Stimulated activated CD8-positive, alpha-beta memory T cell treated with anti-CD3 and anti-CD28 coated beads, Interleukin-4, amount 100 ng/mL, for 48 hours (primary cell): ENCODE data around the gene KHSRP.

ENCODE experiments used
- DNase-seq: peaks from one replicate; pipeline ENCODE4 v3.0.0-alpha.2; 2020

KHSRP gene

DNA sequence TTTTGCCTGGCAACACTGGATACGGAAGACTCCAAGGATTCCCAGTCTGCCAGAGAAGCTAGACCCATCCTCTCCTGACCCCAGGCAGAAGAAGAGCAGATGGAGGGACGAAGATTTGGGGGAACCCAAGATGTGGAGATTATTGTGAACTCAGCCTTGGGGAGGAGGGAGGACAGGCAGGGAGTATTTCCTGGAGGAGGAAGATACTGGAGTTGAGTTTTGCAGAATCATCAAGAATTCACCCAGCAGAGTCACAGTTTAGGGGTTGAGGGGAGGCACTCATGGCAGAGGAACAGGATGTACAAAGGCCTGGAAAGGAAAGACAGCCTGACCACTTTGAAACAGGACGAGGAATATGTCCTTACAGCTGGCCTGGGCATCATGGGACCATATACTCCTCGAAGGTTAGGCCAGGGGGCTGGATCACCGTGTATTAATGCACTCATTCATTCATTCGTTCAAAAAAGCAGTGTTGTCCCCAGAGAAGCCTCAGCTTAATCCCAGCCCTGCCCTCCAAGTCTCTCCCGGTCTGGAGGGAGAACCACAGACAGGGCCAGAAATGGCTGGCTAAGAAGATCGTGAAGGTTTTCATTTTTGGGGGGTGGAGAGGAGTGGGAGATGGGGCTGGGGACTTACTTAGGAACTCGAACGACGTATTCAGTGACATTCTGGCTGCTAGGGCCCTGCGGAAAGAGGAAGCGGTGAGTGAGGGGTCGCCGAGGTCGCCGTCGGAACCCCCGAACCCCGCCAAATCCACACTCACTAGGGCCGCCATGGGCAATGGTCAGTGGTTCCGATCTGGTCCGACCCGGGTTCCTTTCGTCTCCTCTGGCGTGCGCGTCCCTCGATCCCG lies 32.2 kb downstream of the KHSRP start:
- DNase-seq = no peak

DNA sequence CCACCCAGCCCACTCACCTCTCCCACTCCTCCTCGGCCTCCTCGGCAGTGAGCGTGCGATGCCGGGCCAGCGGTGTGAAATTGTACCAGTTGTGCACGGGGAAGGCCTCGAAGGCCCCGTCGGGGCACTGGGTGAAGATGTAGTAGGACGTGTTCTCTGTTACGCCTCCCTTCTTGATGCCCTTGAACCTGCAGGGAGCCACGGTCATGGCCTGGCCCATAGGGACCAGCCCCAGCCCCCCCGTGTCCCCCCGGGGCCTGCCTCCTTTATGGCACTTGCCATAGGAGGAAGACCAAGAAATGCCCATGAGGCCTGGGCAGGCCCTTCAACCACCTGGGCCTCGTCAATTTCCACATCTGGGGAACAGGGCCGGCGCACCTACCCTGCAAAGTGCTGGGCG lies 37.2 kb downstream of the KHSRP start:
- DNase-seq = no peak

GRCh38 chr19:6384381-6384780 lies 40.2 kb downstream of the KHSRP start:
- DNase-seq = no peak

DNA sequence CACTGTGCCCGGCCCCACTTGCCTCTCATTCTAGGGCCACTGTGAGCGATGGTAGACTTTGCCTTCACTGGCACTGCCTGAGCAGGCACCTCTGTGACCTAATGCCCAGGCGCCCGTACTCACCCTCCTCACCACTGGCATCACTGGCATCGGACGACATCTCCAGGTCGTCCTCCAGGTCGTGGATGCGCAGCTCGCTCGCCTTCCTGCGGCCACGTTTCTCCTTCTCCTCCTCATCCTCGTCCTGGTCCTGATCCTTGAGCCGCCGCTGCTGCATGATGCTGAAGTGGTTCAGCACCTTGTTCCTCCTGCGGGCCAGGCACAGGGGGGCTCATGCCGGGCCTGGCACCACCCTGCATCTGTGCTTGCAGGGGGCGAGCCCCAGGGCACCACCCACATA lies 41.4 kb downstream of the KHSRP start:
- DNase-seq = no peak

DNA sequence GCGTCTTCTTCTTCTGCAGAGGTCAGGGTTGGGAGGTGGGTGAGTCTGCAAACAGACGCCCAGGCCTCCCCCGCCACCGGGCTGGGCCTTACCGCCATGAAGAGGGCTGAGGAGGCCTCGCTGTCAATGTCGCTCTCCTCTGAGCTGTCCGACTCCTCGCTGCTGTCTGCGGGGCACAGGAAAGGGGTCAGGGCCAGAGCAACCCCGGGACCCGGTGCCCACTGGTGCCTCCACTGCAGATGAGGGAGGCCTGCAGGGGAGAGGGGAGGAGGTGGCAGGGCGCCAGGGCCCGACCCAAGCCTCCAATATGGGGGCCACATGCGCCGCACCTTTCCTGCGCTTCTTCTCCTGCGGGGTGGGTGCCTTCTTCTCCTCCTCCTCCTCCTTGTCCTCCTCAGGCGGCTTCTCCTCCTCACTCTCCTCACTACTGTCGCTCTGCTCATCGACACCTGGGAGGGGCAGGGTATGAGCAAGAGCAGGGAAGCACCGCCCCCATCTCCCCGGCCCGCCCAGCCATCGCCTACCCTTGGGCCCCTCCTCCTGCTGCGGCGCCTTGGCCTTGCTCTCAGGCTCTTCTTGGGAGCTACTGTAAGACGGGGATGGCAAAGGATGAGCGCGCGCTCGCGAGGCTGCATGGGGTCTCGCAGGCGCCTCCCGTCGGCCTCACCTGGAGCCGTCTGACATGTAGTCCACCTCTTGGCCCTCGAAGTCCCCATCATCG lies 43.4 kb downstream of the KHSRP start:
- DNase-seq = no peak

DNA sequence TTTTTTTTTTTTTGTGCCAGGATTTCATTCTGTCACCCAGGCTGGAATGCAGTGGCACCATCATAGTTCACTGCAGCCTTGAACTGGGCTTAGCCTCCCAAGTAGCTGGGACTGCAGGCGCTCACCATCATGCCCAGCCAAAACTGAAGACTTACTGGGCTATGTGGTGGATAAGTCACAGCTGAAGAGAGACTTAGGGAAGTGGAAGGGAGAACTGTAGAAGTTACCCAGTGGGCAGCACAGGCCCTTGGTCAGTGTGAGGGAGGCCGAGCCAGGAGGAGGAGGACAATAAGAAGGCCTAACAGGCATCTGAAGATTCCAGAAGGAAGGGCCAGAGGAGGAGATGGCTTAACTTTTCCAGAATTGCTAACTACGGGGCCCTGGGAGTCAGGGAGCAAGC lies 44.9 kb downstream of the KHSRP start:
- DNase-seq = no peak

- no peak for DNase-seq
Measured at GRCh38 chr19:6378486-6378885, 46.1 kb downstream of the KHSRP start.

DNA sequence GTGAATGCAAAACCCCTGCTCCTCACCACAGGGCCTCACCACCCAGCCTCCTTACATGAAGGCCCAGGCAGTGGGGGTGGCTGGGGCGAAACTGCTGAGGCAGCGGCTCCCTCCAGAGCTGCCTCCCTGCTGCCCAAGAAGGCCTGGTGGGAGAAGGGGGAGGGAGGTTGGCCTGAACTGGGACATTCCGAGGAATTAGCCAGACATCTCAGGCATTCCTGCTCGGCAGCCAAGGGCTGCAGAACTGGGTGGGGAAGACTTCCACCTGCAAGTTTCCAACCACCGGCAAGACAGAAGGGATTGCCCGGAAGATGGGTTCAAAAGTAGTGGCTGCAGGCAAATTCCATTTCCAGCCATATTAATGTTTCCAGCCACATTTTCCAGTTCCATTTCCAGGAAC lies 46.6 kb downstream of the KHSRP start:
- DNase-seq = no peak

DNA sequence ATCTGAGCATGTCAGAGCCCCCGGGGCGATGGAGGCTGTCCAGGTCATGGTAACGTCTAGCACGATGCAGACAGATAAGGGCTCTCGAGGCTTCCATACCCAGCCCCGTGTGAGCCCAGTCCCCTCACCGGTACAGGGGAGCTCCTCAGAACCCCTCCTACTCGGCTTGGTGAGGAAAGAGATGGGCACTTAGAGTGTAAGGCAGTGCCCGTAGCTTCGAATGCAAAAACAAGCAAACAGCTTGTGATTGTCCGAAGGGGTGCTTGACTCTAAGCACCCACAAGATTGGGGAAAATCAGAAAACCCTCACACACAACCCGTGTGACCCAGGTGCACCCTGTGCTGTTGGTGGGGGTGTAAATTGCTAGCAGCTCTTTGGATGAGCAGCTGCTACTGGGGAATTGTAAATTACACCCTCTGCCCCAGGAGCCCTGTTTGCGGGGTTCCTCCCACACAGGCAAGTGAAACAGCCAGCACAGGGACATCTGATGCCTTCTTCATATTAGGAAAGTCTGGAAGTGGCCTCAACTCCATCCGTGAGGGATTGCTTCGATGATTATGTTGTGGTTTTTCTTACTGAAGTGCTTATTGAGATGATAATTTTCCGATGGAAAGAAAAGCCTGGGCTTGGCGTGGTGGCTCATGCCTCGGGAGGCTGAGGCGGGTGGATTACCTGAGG lies 48.0 kb downstream of the KHSRP start:
- no peak for DNase-seq

DNA sequence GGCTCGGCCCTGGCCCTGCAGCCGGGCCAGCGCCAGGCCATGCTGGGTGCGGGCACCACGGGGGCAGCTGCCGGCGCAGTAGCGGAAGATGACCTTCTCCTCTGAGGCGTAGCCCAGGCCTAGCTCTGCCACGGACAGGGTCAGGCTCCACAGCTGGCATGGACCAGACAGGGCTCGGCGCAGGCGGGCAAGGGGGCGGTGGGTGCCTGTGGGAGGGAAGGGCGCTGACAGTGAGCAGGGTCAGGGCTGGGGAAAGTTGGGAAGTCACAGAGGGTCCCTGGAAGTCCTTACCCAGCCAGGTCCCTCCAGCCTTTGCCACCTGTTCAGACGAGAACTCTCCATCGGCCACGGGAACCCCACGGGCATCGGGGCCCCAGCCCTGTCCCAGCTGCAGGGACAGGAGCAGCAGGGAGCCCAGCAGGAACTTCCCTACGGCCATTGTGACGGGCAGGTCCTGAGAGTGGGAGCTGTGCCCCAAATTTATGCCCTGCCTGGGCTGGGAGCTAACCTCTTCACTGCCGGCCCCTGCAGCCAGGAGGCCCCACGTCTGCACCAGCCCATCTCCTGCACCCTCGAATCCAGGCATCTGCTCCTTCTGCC lies 49.1 kb downstream of the KHSRP start, which contains the start of gene PSPN:
Gene PSPN (minus strand): TSS at position 523 of the 600 bp plus-strand sequence. CDS start 84 bp downstream, at position 439.
- DNase-seq = no peak

GRCh38 chr19:6374711-6375410 lies 49.8 kb downstream of the KHSRP start:
- no peak for DNase-seq

- no peak for DNase-seq
Measured at GRCh38 chr19:6374161-6374709, 50.4 kb downstream of the KHSRP start.

DNA sequence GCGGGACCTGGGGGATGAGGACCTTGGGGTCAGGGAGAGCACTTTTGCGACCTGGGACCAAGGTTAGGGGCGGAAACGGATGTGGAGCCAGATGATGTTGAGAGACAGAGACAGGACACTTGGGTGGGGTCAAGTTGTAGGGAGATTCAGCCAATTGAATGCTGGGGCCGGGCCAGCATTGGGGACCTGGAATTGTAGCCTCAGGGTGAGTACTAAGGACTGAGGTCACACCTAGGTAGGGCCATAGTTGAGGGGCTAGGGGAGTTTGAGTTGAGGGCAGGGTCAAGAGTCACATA lies 50.9 kb downstream of the KHSRP start:
- DNase-seq = no peak

DNA sequence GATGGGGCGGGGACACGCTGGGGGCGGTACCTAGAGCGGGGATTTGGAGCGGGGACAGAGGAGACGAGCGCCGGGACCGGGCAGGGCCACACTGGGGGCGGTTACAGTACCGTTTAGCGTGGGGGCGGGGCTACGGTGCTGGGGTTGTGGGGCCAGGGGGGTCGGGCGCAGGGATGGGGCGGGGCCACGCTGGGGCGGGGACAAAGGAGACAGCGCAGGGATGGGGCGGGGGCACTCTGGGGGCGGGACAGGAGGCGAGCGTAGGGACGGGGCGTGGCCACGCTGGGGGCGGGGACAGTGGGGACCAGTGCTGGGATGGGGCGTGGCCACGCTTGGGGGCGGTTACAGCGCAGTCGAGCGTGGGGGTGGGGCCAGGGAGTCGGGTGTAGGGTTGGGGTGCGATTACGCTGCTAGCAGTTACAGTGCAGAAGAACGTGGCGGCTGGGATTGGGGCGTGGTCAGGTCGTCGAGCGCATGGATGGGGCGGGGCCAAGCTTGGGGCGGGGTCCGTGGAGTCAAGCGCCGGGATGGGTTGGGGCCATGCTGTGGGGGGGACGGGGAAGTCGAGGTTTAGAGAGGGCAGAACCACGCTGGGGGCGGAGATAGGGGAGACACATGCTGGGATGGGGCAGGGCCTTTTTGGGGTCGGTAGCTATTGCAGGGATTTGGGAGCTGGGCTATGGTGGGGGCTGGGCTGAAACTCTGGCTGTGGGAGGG lies 51.4 kb downstream of the KHSRP start:
- peak; percentile 100 for DNase-seq

GRCh38 chr19:6372594-6373095 lies 52.0 kb downstream of the KHSRP start, which contains the start of gene ALKBH7:
Gene ALKBH7, plus strand, starts transcription at chr19:6372794. Its CDS starts 27 bp downstream, at chr19:6372821.
- peak; percentile 95 for DNase-seq

DNA sequence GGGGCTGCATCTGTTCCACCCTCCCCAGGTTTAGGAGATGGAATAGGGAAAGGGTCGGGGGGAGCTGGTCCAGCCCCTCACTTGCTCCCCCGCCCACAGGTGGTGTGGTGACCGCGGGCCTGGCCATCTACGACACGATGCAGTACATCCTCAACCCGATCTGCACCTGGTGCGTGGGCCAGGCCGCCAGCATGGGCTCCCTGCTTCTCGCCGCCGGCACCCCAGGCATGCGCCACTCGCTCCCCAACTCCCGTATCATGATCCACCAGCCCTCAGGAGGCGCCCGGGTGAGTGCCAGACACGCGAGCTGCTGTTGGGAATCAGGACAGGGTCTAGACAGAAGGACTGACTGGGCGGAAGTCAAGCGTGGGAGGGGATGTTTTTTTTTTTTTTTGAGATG lies 60.3 kb downstream of the KHSRP start:
- DNase-seq = no peak
